Measurements from ENCODE around the gene EPHB6.

The EPHB6 gene

GRCh38 chr7:142870147-142870559 lies 15.3 kb downstream of the EPHB6 start:
- H3K4me3 ChIP-seq, result no peak overlapping the region
- intact Hi-C loops (cut with DNase I; ENCODE audit: low total_unique reads), result no loop called here
- H3K4me1 ChIP-seq, result no peaks in the 10 kb centered on the region
- no peak overlapping the region for H3K27ac ChIP-seq
- TF ChIP-seq CTCF (IDR thresholded peaks at IDR 0.05), result no peak
- DNase-seq, result no peak
- H3K27me3 ChIP-seq, result no peaks in the 10 kb centered on the region
- H3K9me3 ChIP-seq, result no peaks in the 10 kb centered on the region
- peaks cover 0 to 64% (median 21%) of the 10 kb centered on the region in 3 donors for H3K36me3 ChIP-seq

GRCh38 chr7:142870566-142871259 lies 15.8 kb downstream of the EPHB6 start:
- no peak for TF ChIP-seq CTCF (IDR thresholded peaks at IDR 0.05)
- H3K27me3 ChIP-seq, result no peaks in the 10 kb centered on the region
- H3K36me3 ChIP-seq, result peaks cover 0 to 64% (median 21%) of the 10 kb centered on the region in 3 donors
- DNase-seq, result no peak
- no peak overlapping the region for H3K27ac ChIP-seq
- H3K9me3 ChIP-seq, result no peaks in the 10 kb centered on the region
- H3K4me1 ChIP-seq, result no peaks in the 10 kb centered on the region
- intact Hi-C loops (cut with DNase I; ENCODE audit: low total_unique reads), result no loop called here
- no peak overlapping the region for H3K4me3 ChIP-seq

GRCh38 chr7:142871260-142872105 lies 16.6 kb downstream of the EPHB6 start:
- no peaks in the 10 kb centered on the region for H3K9me3 ChIP-seq
- TF ChIP-seq CTCF (IDR thresholded peaks at IDR 0.05), result no peak
- no peaks in the 10 kb centered on the region for H3K4me1 ChIP-seq
- intact Hi-C loops (cut with DNase I; ENCODE audit: low total_unique reads), result no loop called here
- H3K36me3 ChIP-seq, result peaks cover 0 to 64% (median 21%) of the 10 kb centered on the region in 3 donors
- H3K27me3 ChIP-seq, result no peaks in the 10 kb centered on the region
- H3K4me3 ChIP-seq, result no peak overlapping the region
- DNase-seq, result no peak
- H3K27ac ChIP-seq, result no peak overlapping the region

- Histone ChIP-seq H3K27me3 (peaks cover 0 to 3% of the 10 kb centered on the region in 2 donors), H3K27ac (no peak overlapping the region), H3K9me3 (no peaks in the 10 kb centered on the region), H3K36me3 (peaks cover 0 to 60% (median 21%) of the 10 kb centered on the region in 3 donors), H3K4me1 (no peaks in the 10 kb centered on the region), H3K4me3 (no peak overlapping the region)
- no peak for DNase-seq
- intact Hi-C loops (cut with DNase I; ENCODE audit: low total_unique reads), result no loop called here
- no peak for TF ChIP-seq CTCF (IDR thresholded peaks at IDR 0.05)
These were observed 17.3 kb downstream of the EPHB6 start for GRCh38 chr7:142872106-142872675.

- no peak for DNase-seq
- Histone ChIP-seq H3K4me3 (no peak overlapping the region), H3K27ac (no peak overlapping the region), H3K9me3 (no peaks in the 10 kb centered on the region), H3K36me3 (peaks cover 0 to 52% (median 20%) of the 10 kb centered on the region in 3 donors), H3K4me1 (no peaks in the 10 kb centered on the region), H3K27me3 (peaks cover 0 to 4% of the 10 kb centered on the region in 2 donors)
- intact Hi-C loops (cut with DNase I; ENCODE audit: low total_unique reads), result no loop called here
- TF ChIP-seq CTCF (IDR thresholded peaks at IDR 0.05), result peak; percentile 6 to 28
These were observed 18.5 kb downstream of the EPHB6 start for GRCh38 chr7:142873281-142873784.
